Measurements from ENCODE around the gene GTF3C1.

Gene GTF3C1

GRCh38 chr16:27506771-27507170, 42.9 kb downstream of the GTF3C1 start:
- no peak for TF ChIP-seq ZFP3 (CRISPR knock-in tag; IDR thresholded peaks at IDR 0.05)
- no peak for TF ChIP-seq TSHZ2 (CRISPR knock-in tag; IDR thresholded peaks at IDR 0.05)
- no peak for TF ChIP-seq POU6F1 (CRISPR knock-in tag; IDR thresholded peaks at IDR 0.05; ENCODE audit: borderline replicate concordance, low read depth)
- no peak for TF ChIP-seq ZNF565 (CRISPR knock-in tag; conservative IDR thresholded peaks at IDR 0.05; ENCODE audit: low read depth)
- TF ChIP-seq SNAI2 (CRISPR knock-in tag; IDR thresholded peaks at IDR 0.05), result no peak
- TF ChIP-seq PPARA (CRISPR knock-in tag; IDR thresholded peaks at IDR 0.05; ENCODE audit: borderline replicate concordance), result no peak
- no peak for TF ChIP-seq CREB5 (CRISPR knock-in tag; IDR thresholded peaks at IDR 0.05; ENCODE audit: low read depth)
- TF ChIP-seq CSRNP3 (CRISPR knock-in tag; IDR thresholded peaks at IDR 0.05), result no peak
- no peak for TF ChIP-seq ARNTL (CRISPR knock-in tag; IDR thresholded peaks at IDR 0.05; ENCODE audit: borderline replicate concordance, low read depth)
- TF ChIP-seq BACH2 (CRISPR knock-in tag; IDR thresholded peaks at IDR 0.05; ENCODE audit: borderline replicate concordance), result no peak
- no peak for TF ChIP-seq ZNF8 (CRISPR knock-in tag; IDR thresholded peaks at IDR 0.05)
- no peak for TF ChIP-seq ZNF70 (CRISPR knock-in tag; IDR thresholded peaks at IDR 0.05)
- TF ChIP-seq OSR1 (CRISPR knock-in tag; IDR thresholded peaks at IDR 0.05), result no peak
- no peak for TF ChIP-seq ZFP30 (CRISPR knock-in tag; IDR thresholded peaks at IDR 0.05)
- TF ChIP-seq GLIS3 (CRISPR knock-in tag; IDR thresholded peaks at IDR 0.05), result no peak
- no peak for ATAC-seq

- TF ChIP-seq ZC3H10 (CRISPR knock-in tag; IDR thresholded peaks at IDR 0.05) (no peak), PATZ1 (CRISPR knock-in tag; IDR thresholded peaks at IDR 0.05; ENCODE audit: borderline replicate concordance) (no peak), ZNF565 (CRISPR knock-in tag; conservative IDR thresholded peaks at IDR 0.05; ENCODE audit: low read depth) (no peak), ISL1 (CRISPR knock-in tag; IDR thresholded peaks at IDR 0.05) (no peak), RARB (CRISPR knock-in tag; IDR thresholded peaks at IDR 0.05) (no peak), ZFP30 (CRISPR knock-in tag; IDR thresholded peaks at IDR 0.05) (no peak), ZNF70 (CRISPR knock-in tag; IDR thresholded peaks at IDR 0.05) (no peak), TOX (CRISPR knock-in tag; IDR thresholded peaks at IDR 0.05; ENCODE audit: borderline replicate concordance) (no peak), ZFP3 (CRISPR knock-in tag; IDR thresholded peaks at IDR 0.05) (no peak), BACH2 (CRISPR knock-in tag; IDR thresholded peaks at IDR 0.05; ENCODE audit: borderline replicate concordance) (no peak), ZNF8 (CRISPR knock-in tag; IDR thresholded peaks at IDR 0.05) (no peak), ARNTL (CRISPR knock-in tag; IDR thresholded peaks at IDR 0.05; ENCODE audit: borderline replicate concordance, low read depth) (no peak), ESRRG (CRISPR knock-in tag; IDR thresholded peaks at IDR 0.05) (no peak), TCF4 (CRISPR knock-in tag; IDR thresholded peaks at IDR 0.05; ENCODE audit: borderline replicate concordance) (no peak), GLIS3 (CRISPR knock-in tag; IDR thresholded peaks at IDR 0.05) (no peak), POU6F1 (CRISPR knock-in tag; IDR thresholded peaks at IDR 0.05; ENCODE audit: borderline replicate concordance, low read depth) (no peak), OSR1 (CRISPR knock-in tag; IDR thresholded peaks at IDR 0.05) (no peak)
- no peak for ATAC-seq
Measured at GRCh38 chr16:27505297-27506236, 44.1 kb downstream of the GTF3C1 start.
